ENCODE results near the gene SLC12A3.
"Not testable (repeated sequence)": the region's sequence is repeated elsewhere in the genome, so short reads cannot be mapped to it uniquely, and the experiment has no call there.

SLC12A3 gene

GRCh38 chr16:56866955-56867830 is 2.2 kb downstream of the SLC12A3 start:
- in situ Hi-C loops (cut with MboI; ENCODE audit: low sequenced_read_pairs): loop anchor here (10.0 kb wide), 1 partner anchor 78 kb away; no protein-coding TSS in a partner anchor

- in situ Hi-C loops (cut with MboI; ENCODE audit: low sequenced_read_pairs): loop anchor here (10.0 kb wide), 1 partner anchor 77 kb away; no protein-coding TSS in a partner anchor
These were observed 3.2 kb downstream of the SLC12A3 start for GRCh38 chr16:56868175-56868574.

GRCh38 chr16:56868766-56869165 is 3.8 kb downstream of the SLC12A3 start:
- in situ Hi-C loops (cut with MboI; ENCODE audit: low sequenced_read_pairs): loop anchor here (10.0 kb wide), 1 partner anchor 76 kb away; no protein-coding TSS in a partner anchor

GRCh38 chr16:56869513-56870275 is 4.7 kb downstream of the SLC12A3 start:
- in situ Hi-C loops (cut with MboI; ENCODE audit: low sequenced_read_pairs): loop anchor here (10.0 kb wide), 1 partner anchor 75 kb away; no protein-coding TSS in a partner anchor

- in situ Hi-C loops (cut with MboI; ENCODE audit: low sequenced_read_pairs): no loop called here
These were observed 5.4 kb downstream of the SLC12A3 start for GRCh38 chr16:56870276-56870888.

GRCh38 chr16:56871172-56871593 is 6.2 kb downstream of the SLC12A3 start:
- in situ Hi-C loops (cut with MboI; ENCODE audit: low sequenced_read_pairs): no loop called here

- in situ Hi-C loops (cut with MboI; ENCODE audit: low sequenced_read_pairs): no loop called here
These were observed 7.9 kb downstream of the SLC12A3 start for GRCh38 chr16:56872863-56873391.

- in situ Hi-C loops (cut with MboI; ENCODE audit: low sequenced_read_pairs): no loop called here
These were observed 9.8 kb downstream of the SLC12A3 start for GRCh38 chr16:56874800-56875199.

- in situ Hi-C loops (cut with MboI; ENCODE audit: low sequenced_read_pairs): no loop called here
These were observed 11.0 kb downstream of the SLC12A3 start for GRCh38 chr16:56876048-56876447.

GRCh38 chr16:56877486-56878182 is 12.6 kb downstream of the SLC12A3 start:
- in situ Hi-C loops (cut with MboI; ENCODE audit: low sequenced_read_pairs): no loop called here

- in situ Hi-C loops (cut with MboI; ENCODE audit: low sequenced_read_pairs): no loop called here
These were observed 13.4 kb downstream of the SLC12A3 start for GRCh38 chr16:56878282-56878854.

GRCh38 chr16:56879276-56879675 is 14.3 kb downstream of the SLC12A3 start:
- in situ Hi-C loops (cut with MboI; ENCODE audit: low sequenced_read_pairs): no loop called here

- in situ Hi-C loops (cut with MboI; ENCODE audit: low sequenced_read_pairs): no loop called here
These were observed 15.2 kb downstream of the SLC12A3 start for GRCh38 chr16:56880176-56880575.

GRCh38 chr16:56880685-56881084 is 15.7 kb downstream of the SLC12A3 start:
- in situ Hi-C loops (cut with MboI; ENCODE audit: low sequenced_read_pairs): no loop called here

GRCh38 chr16:56882077-56882800 is 17.2 kb downstream of the SLC12A3 start:
- in situ Hi-C loops (cut with MboI; ENCODE audit: low sequenced_read_pairs): no loop called here

GRCh38 chr16:56883586-56883985 is 18.6 kb downstream of the SLC12A3 start:
- in situ Hi-C loops (cut with MboI; ENCODE audit: low sequenced_read_pairs): no loop called here

- in situ Hi-C loops (cut with MboI; ENCODE audit: low sequenced_read_pairs): no loop called here
These were observed 19.1 kb downstream of the SLC12A3 start for GRCh38 chr16:56884026-56884582.

- in situ Hi-C loops (cut with MboI; ENCODE audit: low sequenced_read_pairs): not testable (repeated sequence)
These were observed 19.9 kb downstream of the SLC12A3 start for GRCh38 chr16:56884929-56885328.

Measured in HL-60/S4 treated with retinoic acid at 250 ng/mL for 4 days and 3 days (cell line).